Fibroblast of skin of right quadriceps (primary cell): Measurements from ENCODE around the gene ADAMTSL1.

Source experiments
- DNase-seq: peaks from one replicate; pipeline ENCODE4 v3.0.0-alpha.2; 2013

The ADAMTSL1 gene

GRCh38 chr9:18747595-18747994 is 273.6 kb downstream of the ADAMTSL1 start:
- DNase-seq, result no peak

DNA sequence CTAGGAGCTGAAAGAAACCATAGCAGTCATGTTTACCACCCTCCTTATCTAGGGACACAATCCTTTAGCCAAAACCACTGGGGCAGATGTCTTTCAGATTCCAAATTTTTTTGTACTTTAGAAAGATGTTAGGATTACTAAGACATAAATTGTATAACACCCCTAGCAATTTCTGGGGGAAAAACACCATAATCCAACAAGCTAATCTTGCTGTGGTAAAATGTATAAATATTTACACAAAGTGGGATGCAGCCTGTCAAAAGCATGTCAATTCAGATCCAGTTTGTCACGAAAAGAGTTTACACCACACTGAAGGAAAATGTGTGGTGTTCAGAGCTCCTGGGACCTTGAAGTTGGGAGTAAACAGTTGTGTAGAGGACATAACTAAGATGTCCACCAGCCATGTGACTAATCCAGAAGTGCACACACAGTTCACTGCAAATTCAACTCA is 274.3 kb downstream of the ADAMTSL1 start:
- no peak for DNase-seq

- no peak for DNase-seq
Observed at GRCh38 chr9:18749711-18750110, 275.8 kb downstream of the ADAMTSL1 start.

- no peak for DNase-seq
Observed at GRCh38 chr9:18753904-18754303, 280.0 kb downstream of the ADAMTSL1 start.

- no peak for DNase-seq
Observed at GRCh38 chr9:18754537-18754936, 280.6 kb downstream of the ADAMTSL1 start.

GRCh38 chr9:18755263-18755662 is 281.3 kb downstream of the ADAMTSL1 start:
- no peak for DNase-seq

GRCh38 chr9:18756712-18757125 is 282.8 kb downstream of the ADAMTSL1 start:
- DNase-seq, result no peak

DNA sequence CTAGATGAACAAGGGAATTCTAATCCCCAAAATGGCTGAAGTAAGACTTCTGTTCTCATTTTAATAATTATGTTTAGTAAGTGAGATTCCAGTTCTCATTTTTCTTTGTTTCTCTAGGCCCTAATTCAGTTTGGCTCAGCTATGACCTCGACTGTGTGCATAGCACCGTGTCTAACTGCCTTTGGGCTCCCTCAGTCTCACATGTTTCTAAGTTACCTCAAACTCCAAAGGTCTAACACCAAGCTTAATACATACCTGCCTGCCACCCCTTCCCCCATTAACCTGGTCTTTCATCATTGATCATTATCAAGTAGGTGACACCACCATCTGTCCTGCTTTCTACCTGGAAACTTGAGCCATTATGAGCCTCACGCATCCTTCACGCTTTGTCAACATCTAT is 285.9 kb downstream of the ADAMTSL1 start:
- DNase-seq, result no peak

- no peak for DNase-seq
Observed at GRCh38 chr9:18761742-18762300, 287.9 kb downstream of the ADAMTSL1 start.

DNA sequence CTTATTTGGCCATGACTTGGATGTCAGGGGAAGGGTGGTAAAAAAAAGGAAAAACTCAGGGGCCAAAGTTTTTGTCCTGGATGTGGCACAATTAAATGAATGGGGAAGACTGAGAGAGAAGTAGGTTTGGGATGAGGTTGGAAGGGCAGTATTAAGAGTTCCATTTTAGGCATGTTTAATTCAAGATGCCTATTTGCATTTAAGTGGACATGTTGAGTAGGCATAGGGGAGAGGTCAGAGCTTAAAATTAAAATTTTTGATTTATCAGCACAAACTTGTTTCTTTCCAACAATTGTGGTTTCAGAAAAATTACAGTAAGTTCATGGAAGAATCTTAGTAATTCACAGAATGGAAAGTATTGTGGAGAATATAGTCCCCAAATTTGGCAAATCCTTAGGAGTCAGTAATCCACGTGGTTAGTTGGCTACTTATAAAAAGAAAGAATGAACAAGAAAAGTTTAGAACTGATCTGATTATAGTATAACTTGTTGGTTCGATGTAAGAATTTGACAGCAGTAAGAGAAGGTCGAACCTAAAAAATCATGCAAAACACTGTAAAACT is 293.1 kb downstream of the ADAMTSL1 start:
- no peak for DNase-seq

DNA sequence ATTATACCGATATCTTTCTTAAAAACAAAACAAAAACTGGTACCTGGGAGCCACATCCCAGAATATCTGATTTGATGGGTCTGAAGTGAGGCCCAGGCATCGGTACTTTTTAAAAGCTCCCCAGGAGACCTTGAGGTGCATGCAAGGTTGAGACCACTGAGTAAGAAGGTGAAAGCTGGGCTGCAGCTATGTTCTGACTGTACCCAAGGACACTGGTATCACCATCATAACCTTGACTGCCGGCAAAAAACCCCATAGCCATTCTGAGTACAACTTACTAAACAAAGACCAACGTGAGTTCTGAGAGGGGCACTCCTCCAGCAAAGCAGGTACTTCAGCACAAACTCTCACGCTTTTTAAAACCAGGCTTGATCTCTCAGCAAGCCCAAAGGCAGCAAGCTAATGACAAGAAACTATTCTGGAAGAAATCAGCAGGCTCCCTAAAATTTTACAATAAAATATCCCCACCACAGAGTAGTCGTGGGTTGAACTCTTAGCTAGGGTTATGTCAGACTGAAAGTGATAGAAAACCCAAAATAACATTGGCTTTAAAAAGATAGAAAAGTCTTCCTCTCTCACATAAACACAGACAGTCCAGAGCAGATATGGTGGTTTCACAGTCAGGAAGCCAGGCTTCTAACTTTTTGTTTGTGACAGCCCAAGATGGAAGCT is 295.1 kb downstream of the ADAMTSL1 start:
- DNase-seq, result no peak

DNA sequence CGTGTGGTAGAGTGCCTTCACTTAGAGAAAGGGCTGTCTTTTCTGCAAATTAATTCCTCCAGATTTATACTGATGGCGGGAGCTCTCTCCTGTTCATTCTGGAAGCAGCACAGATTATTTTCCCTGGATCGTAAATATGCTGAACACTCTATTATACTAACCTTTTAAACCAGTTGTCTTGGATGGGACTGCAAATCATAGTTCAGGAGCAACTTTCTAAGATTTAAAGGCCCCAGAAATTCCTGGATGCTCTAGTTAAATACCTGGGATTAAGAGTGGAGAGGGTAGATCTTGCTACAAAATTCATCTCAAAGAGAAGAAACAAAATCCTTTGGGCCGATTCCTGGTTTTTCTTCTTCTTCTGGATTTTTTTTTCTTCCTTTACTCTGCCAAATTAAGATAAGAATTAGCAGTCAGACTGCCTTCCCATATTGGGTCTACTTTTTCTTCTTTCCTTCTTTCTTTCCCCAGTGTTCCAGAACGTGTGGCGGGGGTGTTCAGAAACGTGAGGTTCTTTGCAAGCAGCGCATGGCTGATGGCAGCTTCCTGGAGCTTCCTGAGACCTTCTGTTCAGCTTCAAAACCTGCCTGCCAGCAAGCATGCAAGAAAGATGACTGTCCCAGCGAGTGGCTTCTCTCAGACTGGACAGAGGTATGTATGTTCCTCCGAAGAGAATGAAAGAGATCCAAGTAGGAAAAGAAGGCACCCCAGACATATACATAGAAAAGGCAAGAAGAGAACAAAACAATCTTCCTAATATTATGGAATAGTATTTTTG is 296.4 kb downstream of the ADAMTSL1 start:
- DNase-seq, result no peak

DNA sequence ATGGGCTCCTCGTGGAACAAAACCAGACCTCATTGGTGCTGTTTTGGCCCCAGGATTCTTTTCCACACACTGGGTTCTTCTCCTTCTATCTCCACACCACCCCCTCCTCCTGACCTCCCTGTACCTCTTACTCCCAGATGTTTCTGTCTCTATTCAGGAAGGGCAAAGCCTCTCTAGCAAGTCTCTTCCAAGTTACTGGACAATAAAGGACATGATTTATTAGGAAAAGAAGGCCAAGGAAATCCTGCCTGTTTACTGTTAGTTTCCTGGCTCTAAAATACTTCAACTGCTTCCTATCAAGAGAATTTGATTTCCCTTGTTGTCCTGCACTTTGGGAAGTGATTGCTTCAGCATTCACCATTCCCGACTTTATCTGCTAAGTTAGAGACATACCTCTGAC is 297.1 kb downstream of the ADAMTSL1 start:
- no peak for DNase-seq

DNA sequence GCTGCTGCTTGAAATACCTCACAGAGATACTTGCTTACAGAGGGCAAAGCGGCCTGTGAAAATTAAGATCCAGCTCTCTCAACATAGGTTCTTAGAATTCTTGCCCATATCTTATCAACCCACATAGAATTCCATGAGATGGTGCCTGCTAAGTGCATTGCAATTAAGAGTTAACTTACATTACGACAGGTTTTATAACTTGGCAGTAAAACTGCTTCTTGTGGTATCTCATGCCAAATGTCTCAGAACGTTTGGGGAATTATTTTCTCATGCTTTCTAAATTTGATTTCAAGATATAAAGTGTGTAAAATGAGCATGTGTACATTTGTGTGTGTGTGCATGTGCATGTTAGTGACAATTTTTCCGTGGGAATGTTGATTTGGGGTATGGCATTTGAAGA is 297.8 kb downstream of the ADAMTSL1 start:
- DNase-seq, result no peak

- DNase-seq, result no peak
Observed at GRCh38 chr9:18775241-18775640, 301.3 kb downstream of the ADAMTSL1 start.

DNA sequence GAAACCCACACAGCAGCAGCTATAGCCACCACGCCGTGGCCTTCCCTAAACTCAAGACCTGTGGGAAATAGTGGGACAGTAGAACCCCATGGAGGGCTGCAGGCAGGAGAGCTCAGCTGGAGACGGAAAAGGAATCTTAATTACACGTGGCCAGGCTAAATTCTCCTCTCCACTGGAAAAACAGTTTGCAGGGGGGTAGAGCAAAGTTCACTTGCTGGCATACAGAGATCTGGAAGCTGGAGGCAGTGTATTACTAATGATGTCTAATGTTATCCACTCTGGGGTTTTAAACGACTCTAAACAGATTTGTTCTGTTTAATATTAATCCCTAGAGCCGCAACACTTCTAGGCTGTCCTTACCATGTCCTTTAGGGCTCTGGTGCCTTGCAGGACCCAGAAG is 302.0 kb downstream of the ADAMTSL1 start:
- DNase-seq, result no peak

DNA sequence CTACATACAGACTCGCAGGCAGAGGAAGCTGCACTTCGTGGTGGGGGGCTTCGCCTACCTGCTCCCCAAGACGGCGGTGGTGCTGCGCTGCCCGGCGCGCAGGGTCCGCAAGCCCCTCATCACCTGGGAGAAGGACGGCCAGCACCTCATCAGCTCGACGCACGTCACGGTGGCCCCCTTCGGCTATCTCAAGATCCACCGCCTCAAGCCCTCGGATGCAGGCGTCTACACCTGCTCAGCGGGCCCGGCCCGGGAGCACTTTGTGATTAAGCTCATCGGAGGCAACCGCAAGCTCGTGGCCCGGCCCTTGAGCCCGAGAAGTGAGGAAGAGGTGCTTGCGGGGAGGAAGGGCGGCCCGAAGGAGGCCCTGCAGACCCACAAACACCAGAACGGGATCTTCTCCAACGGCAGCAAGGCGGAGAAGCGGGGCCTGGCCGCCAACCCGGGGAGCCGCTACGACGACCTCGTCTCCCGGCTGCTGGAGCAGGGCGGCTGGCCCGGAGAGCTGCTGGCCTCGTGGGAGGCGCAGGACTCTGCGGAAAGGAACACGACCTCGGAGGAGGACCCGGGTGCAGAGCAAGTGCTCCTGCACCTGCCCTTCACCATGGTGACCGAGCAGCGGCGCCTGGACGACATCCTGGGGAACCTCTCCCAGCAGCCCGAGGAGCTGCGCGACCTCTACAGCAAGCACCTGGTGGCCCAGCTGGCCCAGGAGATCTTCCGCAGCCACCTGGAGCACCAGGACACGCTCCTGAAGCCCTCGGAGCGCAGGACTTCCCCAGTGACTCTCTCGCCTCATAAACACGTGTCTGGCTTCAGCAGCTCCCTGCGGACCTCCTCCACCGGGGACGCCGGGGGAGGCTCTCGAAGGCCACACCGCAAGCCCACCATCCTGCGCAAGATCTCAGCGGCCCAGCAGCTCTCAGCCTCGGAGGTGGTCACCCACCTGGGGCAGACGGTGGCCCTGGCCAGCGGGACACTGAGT is 303.2 kb downstream of the ADAMTSL1 start:
- no peak for DNase-seq

GRCh38 chr9:18778147-18778546 is 304.2 kb downstream of the ADAMTSL1 start:
- no peak for DNase-seq

- DNase-seq, result no peak
Observed at GRCh38 chr9:18778846-18779245, 304.9 kb downstream of the ADAMTSL1 start.

GRCh38 chr9:18783909-18784308 is 310.0 kb downstream of the ADAMTSL1 start:
- DNase-seq, result no peak

GRCh38 chr9:18785604-18786003 is 311.7 kb downstream of the ADAMTSL1 start:
- no peak for DNase-seq

- DNase-seq, result no peak
Observed at GRCh38 chr9:18786196-18786595, 312.2 kb downstream of the ADAMTSL1 start.
